A549 (cell line): ENCODE measurements around the gene WIF1.
A peak's percentile ranks its signal among the peaks of the same experiment; 100 is the strongest.

Source experiments
- POLR2A ChIP-seq: IDR thresholded peaks from 2 replicates; pipeline ENCODE4 v1.6.1; 2012; ENCODE audit warnings: mild to moderate bottlenecking, low read length
- RCOR1 ChIP-seq: fragments of 150-350 bp; IDR thresholded peaks from 2 replicates; pipeline ENCODE4 v1.6.1; 2014; ENCODE audit warnings: antibody characterized with exemption, low read length, low read depth
- SMC3 ChIP-seq: fragments of >200 bp; sonication (Bioruptor Twin); formaldehyde crosslinking; IDR thresholded peaks from 3 replicates; pipeline ENCODE4 v1.6.1; 2018; ENCODE audit warnings: inconsistent platforms
- ZNF302 ChIP-seq: fragments of 250-450 bp; sonication (Bioruptor Pico); IDR thresholded peaks from 2 replicates; pipeline ENCODE4 v1.9.0; 2021; ENCODE audit warnings: inconsistent platforms, mild to moderate bottlenecking, moderate library complexity
- TF ChIP-seq, protein P1 (sequence below): fragments of >200 bp; sonication (Bioruptor Twin); formaldehyde crosslinking; IDR thresholded peaks from 3 replicates; pipeline ENCODE4 v1.5.1; 2016
- TF ChIP-seq, protein P2 (sequence below): fragments of 250-450 bp; sonication (Bioruptor Pico); IDR thresholded peaks from 2 replicates; pipeline ENCODE4 v1.5.0; 2021; ENCODE audit warnings: mild to moderate bottlenecking, moderate library complexity, borderline replicate concordance
- TF ChIP-seq, protein P3 (sequence below): fragments of 200-600 bp; sonication (generic); IDR thresholded peaks from 2 replicates; pipeline ENCODE4 v1.6.1; 2016; ENCODE audit warnings: antibody characterized with exemption, mild to moderate bottlenecking, moderate library complexity

DNA sequence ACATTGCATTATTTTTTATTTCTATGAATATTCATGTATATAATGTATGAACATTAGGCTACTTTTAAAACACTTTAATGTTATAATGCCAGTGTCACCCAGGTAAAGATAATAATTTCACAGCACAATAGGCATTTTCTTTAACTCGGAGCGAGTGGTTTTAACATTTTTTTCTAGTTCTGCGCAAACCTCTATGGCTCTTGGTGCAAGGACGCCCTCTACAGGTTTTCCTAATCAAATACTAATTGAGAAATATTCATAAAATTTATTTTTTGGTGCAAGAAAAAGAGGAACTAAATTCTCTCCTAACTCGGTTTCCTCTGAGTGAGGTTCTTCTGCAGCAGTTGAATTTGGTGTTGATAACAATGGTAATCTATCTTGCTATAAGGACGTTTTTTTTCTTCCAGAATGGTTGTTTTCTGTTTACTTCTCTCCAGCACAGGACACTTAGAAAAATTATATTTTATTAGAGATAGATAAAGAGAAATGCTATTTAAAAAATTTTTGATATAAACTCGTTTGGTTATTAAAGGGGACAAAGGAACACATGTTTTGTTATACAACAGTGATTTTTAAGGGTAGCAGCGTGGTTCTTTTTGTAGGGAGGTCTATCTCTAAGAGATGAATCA is 2.4 kb upstream of the WIF1 start:
- TF ChIP-seq ZNF302 (CRISPR knock-in tag) (no peak), POLR2A (no peak), SMC3 (peak; percentile 65), RCOR1 (no peak)
- TF ChIP-seq, protein P1, sequence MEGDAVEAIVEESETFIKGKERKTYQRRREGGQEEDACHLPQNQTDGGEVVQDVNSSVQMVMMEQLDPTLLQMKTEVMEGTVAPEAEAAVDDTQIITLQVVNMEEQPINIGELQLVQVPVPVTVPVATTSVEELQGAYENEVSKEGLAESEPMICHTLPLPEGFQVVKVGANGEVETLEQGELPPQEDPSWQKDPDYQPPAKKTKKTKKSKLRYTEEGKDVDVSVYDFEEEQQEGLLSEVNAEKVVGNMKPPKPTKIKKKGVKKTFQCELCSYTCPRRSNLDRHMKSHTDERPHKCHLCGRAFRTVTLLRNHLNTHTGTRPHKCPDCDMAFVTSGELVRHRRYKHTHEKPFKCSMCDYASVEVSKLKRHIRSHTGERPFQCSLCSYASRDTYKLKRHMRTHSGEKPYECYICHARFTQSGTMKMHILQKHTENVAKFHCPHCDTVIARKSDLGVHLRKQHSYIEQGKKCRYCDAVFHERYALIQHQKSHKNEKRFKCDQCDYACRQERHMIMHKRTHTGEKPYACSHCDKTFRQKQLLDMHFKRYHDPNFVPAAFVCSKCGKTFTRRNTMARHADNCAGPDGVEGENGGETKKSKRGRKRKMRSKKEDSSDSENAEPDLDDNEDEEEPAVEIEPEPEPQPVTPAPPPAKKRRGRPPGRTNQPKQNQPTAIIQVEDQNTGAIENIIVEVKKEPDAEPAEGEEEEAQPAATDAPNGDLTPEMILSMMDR: peak; percentile 86
- TF ChIP-seq, protein P2, sequence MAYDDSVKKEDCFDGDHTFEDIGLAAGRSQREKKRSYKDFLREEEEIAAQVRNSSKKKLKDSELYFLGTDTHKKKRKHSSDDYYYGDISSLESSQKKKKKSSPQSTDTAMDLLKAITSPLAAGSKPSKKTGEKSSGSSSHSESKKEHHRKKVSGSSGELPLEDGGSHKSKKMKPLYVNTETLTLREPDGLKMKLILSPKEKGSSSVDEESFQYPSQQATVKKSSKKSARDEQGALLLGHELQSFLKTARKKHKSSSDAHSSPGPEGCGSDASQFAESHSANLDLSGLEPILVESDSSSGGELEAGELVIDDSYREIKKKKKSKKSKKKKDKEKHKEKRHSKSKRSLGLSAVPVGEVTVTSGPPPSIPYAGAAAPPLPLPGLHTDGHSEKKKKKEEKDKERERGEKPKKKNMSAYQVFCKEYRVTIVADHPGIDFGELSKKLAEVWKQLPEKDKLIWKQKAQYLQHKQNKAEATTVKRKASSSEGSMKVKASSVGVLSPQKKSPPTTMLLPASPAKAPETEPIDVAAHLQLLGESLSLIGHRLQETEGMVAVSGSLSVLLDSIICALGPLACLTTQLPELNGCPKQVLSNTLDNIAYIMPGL (CRISPR knock-in tag): no peak
- TF ChIP-seq, protein P3, sequence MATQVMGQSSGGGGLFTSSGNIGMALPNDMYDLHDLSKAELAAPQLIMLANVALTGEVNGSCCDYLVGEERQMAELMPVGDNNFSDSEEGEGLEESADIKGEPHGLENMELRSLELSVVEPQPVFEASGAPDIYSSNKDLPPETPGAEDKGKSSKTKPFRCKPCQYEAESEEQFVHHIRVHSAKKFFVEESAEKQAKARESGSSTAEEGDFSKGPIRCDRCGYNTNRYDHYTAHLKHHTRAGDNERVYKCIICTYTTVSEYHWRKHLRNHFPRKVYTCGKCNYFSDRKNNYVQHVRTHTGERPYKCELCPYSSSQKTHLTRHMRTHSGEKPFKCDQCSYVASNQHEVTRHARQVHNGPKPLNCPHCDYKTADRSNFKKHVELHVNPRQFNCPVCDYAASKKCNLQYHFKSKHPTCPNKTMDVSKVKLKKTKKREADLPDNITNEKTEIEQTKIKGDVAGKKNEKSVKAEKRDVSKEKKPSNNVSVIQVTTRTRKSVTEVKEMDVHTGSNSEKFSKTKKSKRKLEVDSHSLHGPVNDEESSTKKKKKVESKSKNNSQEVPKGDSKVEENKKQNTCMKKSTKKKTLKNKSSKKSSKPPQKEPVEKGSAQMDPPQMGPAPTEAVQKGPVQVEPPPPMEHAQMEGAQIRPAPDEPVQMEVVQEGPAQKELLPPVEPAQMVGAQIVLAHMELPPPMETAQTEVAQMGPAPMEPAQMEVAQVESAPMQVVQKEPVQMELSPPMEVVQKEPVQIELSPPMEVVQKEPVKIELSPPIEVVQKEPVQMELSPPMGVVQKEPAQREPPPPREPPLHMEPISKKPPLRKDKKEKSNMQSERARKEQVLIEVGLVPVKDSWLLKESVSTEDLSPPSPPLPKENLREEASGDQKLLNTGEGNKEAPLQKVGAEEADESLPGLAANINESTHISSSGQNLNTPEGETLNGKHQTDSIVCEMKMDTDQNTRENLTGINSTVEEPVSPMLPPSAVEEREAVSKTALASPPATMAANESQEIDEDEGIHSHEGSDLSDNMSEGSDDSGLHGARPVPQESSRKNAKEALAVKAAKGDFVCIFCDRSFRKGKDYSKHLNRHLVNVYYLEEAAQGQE: no peak
